HG03571 (cell line): ENCODE data around the gene SLC8A1.

Source experiments
- ATAC-seq: cut with Tn5 transposase; IDR thresholded peaks from one replicate; pipeline ENCODE4 v1.9.1; 2021; ENCODE audit not compliant: unreplicated experiment

The SLC8A1 gene

GRCh38 chr2:40248294-40248693 is 203.6 kb downstream of the SLC8A1 start:
- ATAC-seq, result no peak

- no peak for ATAC-seq
These were observed 207.2 kb downstream of the SLC8A1 start for GRCh38 chr2:40244675-40245074.

GRCh38 chr2:40244251-40244650 is 207.6 kb downstream of the SLC8A1 start:
- no peak for ATAC-seq

- no peak for ATAC-seq
These were observed 208.2 kb downstream of the SLC8A1 start for GRCh38 chr2:40243581-40244187.

- no peak for ATAC-seq
These were observed 209.6 kb downstream of the SLC8A1 start for GRCh38 chr2:40242315-40242714.

- no peak for ATAC-seq
These were observed 211.8 kb downstream of the SLC8A1 start for GRCh38 chr2:40240070-40240469.

- no peak for ATAC-seq
These were observed 221.0 kb downstream of the SLC8A1 start for GRCh38 chr2:40230707-40231432.

GRCh38 chr2:40230186-40230585 is 221.7 kb downstream of the SLC8A1 start:
- ATAC-seq, result no peak

- ATAC-seq, result no peak
These were observed 223.6 kb downstream of the SLC8A1 start for GRCh38 chr2:40228310-40228709.

GRCh38 chr2:40227210-40227609 is 224.7 kb downstream of the SLC8A1 start:
- no peak for ATAC-seq

- ATAC-seq, result no peak
These were observed 225.3 kb downstream of the SLC8A1 start for GRCh38 chr2:40226637-40227036.

- ATAC-seq, result no peak
These were observed 226.2 kb downstream of the SLC8A1 start for GRCh38 chr2:40225670-40226210.

GRCh38 chr2:40224318-40224717 is 227.6 kb downstream of the SLC8A1 start:
- no peak for ATAC-seq

GRCh38 chr2:40220177-40220925 is 231.5 kb downstream of the SLC8A1 start:
- no peak for ATAC-seq

- no peak for ATAC-seq
These were observed 232.7 kb downstream of the SLC8A1 start for GRCh38 chr2:40219141-40219540.

- no peak for ATAC-seq
These were observed 233.2 kb downstream of the SLC8A1 start for GRCh38 chr2:40218679-40219078.

- ATAC-seq, result no peak
These were observed 238.3 kb downstream of the SLC8A1 start for GRCh38 chr2:40213619-40214018.

- ATAC-seq, result no peak
These were observed 238.8 kb downstream of the SLC8A1 start for GRCh38 chr2:40213071-40213470.

GRCh38 chr2:40210968-40211353 is 240.9 kb downstream of the SLC8A1 start:
- ATAC-seq, result no peak

- no peak for ATAC-seq
These were observed 241.4 kb downstream of the SLC8A1 start for GRCh38 chr2:40210344-40210967.

GRCh38 chr2:40209761-40210160 is 242.1 kb downstream of the SLC8A1 start:
- no peak for ATAC-seq
